Pancreas (tissue), 10 donors: ENCODE results near the gene POLR2F. TPM values are rescaled to one million over a fixed set of nuclear protein-coding genes. Genes with fewer than 3 reads are reported as not detected.
A peak's percentile ranks its signal among the peaks of the same experiment; 100 is the strongest.

Source experiments
- ATAC-seq, 4 donors: fragments of 200-7000 bp; cut with Tn5 transposase; one replicate each; pipeline versions ENCODE4 v1.8.0 to v1.9.1; 2020; ENCODE audit warnings: mild to moderate bottlenecking in 4 of 4, moderate library complexity in 4 of 4
- DNase-seq, 6 donors: peaks; one replicate each; pipeline ENCODE4 v3.0.0-alpha.2; 2020
- FAIRE-seq: peaks from 2 replicates; lab custom pipeline; 2012; peaks lifted over from hg19 to GRCh38; lab: Jason Lieb, UNC
- H3K27ac ChIP-seq, 4 donors: fragments of 200-600 bp; sonication (generic); 1 replicate in 3 of 4; 2 replicates in 1 of 4; pipeline versions ENCODE4 v1.5.0 to v1.8.0; 2020
- H3K27me3 ChIP-seq, 4 donors: fragments of 200-600 bp; one replicate each; pipeline ENCODE4 v1.8.0; 2021
- H3K36me3 ChIP-seq, 3 donors: fragments of 200-600 bp; sonication (generic) in 1 of 3; one replicate each; pipeline versions ENCODE4 v1.5.0 to v1.8.0; 2020 to 2021
- H3K4me1 ChIP-seq, 3 donors: fragments of 200-600 bp; one replicate each; pipeline ENCODE4 v1.8.0; 2021
- H3K4me3 ChIP-seq, 4 donors: fragments of 200-600 bp; sonication (generic) in 2 of 4; one replicate each; pipeline versions ENCODE4 v1.5.0 to v1.8.0; 2020 to 2021
- H3K9me3 ChIP-seq, 4 donors: fragments of 200-600 bp; one replicate each; pipeline ENCODE4 v1.8.0; 2021
- WGBS, 2 donors: extraction: QIAGEN DNeasy Blood & Tissue Kit; methylation state at CpG; one replicate each; pipeline ENCODE4 v1.1.7; 2013; 5-methylcytosine and 5-hydroxymethylcytosine counted together
- intact Hi-C, 3 donors: fragments of 100-400 bp; cut with DNase I; formaldehyde crosslinking; loops; one replicate each; pipeline versions ENCODE4 v1.11.1 to v1.14.2; 2022
- polyA plus RNA-seq, 2 donors: library from polyadenylated mRNA; stranded (reverse); fragments of 200-250 nt; gene quantifications; one replicate each; pipeline ENCODE4 v1.2.3, GENCODE V29; 2013
- total RNA-seq, 6 donors: library from RNA; stranded (reverse); fragmentation: NEBNext Ultra II Directional in 4 of 6; extraction: Animal tissue kit (Norgen Biotek cat#: 25700) in 4 of 6; gene quantifications; one replicate each; pipeline versions ENCODE4 v1.2.1 to v1.2.4, GENCODE V29; 2021 to 2023
- TF ChIP-seq, protein P1 (sequence below), 4 donors: fragments of 200-600 bp; sonication (generic) in 3 of 4; IDR thresholded peaks; one replicate each; pipeline versions ENCODE4 v1.5.0 to v1.8.0; 2021; ENCODE audit warnings: antibody characterized with exemption in 4 of 4
- donor health status: healthy with polysubstance abuse.
- donor health status: DM: no; HTN: no; CAD: no; lungs with moderate emphysema.
- donor health status: DM: no; HTN: no; CAD: no.
- donor health status: control.
- donor health status: control.
- donor health status: Bipolar disorder and iron deficiency.
- donor health status: DM: yes; HTN: yes; CAD: no.
- donor health status: DM: no; HTN: no; CAD: no.
- donor health status: DM: no; HTN: no; CAD: no.
- donor health status: DM: yes; HTN: yes; CAD: no.

POLR2F gene
- total and polyA plus RNA-seq, 8 donors = 21.2 to 74.5 (median 29.3) TPM

DNA sequence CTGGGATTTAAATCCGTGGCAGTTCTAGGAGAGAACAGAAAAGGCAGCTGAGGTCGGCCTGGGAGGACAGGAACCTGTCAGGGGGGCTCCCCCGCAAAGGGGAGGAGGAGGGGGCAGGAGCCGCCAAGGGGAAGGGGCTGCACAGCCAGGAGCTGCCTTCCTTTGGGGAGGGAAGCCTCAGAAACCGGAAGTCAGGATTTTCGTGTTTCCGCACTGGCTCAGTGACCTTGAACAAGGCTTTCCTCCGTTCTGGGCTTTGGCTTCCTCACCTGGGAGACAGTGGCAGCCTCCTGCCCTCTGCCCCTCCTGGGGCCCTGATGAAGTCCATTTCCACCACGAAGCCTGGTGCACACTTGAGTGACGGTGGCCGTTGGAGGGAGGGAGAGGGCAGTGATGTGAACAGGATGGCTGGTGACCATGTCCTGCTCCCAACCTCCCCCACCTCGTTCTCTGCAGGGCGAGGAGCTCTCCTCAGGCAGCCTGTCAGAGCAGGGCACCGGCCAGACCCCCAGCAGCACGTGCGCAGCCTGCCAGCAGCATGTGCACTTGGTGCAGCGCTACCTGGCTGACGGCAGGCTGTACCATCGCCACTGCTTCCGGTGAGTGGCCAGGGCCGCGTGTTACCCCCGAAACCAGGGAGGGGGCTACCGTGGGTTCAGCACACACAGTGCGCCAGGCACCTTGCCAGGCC is 34.8 kb upstream of the POLR2F start:
- WGBS, 2 donors = 71 to 76% methylated on average over 23 to 25 of the region's 25 CpGs
- Histone ChIP-seq H3K27me3 (no peaks in the 10 kb centered on the region), H3K9me3 (no peaks in the 10 kb centered on the region), H3K4me1 (no peaks in the 10 kb centered on the region), H3K27ac (no peak overlapping the region), H3K4me3 (no peak overlapping the region), H3K36me3 (peaks cover 0 to 46% (median 5%) of the 10 kb centered on the region in 3 donors)
- intact Hi-C loops = no loop called here
- ATAC-seq (peak in 2 of 4 donors; percentile 34 to 58), FAIRE-seq (no peak), DNase-seq (no peak)
- TF ChIP-seq, protein P1, sequence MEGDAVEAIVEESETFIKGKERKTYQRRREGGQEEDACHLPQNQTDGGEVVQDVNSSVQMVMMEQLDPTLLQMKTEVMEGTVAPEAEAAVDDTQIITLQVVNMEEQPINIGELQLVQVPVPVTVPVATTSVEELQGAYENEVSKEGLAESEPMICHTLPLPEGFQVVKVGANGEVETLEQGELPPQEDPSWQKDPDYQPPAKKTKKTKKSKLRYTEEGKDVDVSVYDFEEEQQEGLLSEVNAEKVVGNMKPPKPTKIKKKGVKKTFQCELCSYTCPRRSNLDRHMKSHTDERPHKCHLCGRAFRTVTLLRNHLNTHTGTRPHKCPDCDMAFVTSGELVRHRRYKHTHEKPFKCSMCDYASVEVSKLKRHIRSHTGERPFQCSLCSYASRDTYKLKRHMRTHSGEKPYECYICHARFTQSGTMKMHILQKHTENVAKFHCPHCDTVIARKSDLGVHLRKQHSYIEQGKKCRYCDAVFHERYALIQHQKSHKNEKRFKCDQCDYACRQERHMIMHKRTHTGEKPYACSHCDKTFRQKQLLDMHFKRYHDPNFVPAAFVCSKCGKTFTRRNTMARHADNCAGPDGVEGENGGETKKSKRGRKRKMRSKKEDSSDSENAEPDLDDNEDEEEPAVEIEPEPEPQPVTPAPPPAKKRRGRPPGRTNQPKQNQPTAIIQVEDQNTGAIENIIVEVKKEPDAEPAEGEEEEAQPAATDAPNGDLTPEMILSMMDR (IDR thresholded peaks at IDR 0.05) = no peak

DNA sequence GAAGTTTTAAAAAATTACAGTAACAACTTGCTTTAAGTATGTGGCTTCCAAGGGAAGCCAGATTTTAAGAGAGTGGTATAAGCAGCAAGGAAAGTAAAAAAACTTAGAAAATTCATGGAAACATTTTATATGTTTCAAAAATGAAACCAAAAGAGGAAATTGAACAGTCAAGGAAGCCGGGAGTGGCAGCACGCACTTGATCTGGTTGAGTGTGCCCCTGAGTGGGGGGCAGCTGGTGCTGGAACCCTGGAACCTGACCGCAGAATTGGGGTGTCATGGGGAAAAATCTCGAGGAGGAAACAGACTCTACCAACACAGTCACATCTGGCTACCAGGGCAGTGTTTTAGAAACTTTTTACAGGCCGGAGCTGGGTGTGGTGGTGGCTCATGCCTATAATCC is 33.4 kb upstream of the POLR2F start:
- H3K36me3 ChIP-seq = peaks cover 0 to 49% (median 5%) of the 10 kb centered on the region in 3 donors
- TF ChIP-seq, protein P1 (IDR thresholded peaks at IDR 0.05) = no peak
- no peaks in the 10 kb centered on the region for H3K27me3 ChIP-seq
- DNase-seq (no peak), ATAC-seq (no peak), FAIRE-seq (no peak)
- no peak overlapping the region for H3K27ac ChIP-seq
- no peak overlapping the region for H3K4me3 ChIP-seq
- no peaks in the 10 kb centered on the region for H3K9me3 ChIP-seq
- WGBS, 2 donors = 86 to 92% methylated on average over 5 of the region's 5 CpGs
- H3K4me1 ChIP-seq = peaks cover 5 to 7% (median 5%) of the 10 kb centered on the region in 3 donors
- intact Hi-C loops = no loop called here

DNA sequence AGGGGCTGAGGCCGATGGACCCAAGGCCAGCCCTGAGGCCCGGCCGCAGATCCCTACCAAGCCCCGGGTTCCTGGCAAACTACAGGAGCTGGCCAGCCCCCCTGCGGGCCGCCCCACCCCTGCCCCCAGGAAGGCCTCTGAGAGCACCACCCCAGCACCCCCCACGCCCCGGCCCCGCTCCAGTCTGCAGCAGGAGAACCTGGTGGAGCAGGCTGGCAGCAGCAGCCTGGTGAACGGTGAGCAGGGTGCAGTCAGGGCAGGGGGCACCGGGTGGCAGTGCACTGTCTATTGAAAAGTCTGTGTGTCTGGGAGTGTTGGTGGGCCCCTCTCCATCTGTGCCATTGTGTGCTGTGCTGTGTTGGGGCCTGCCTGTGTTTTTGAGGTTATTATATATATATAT is 31.3 kb upstream of the POLR2F start:
- DNase-seq (no peak), ATAC-seq (no peak), FAIRE-seq (no peak)
- TF ChIP-seq, protein P1 (IDR thresholded peaks at IDR 0.05) = no peak
- 90 to 95% methylated on average over 11 of the region's 11 CpGs for WGBS, 2 donors
- Histone ChIP-seq H3K27me3 (no peaks in the 10 kb centered on the region), H3K36me3 (peaks cover 0 to 44% (median 10%) of the 10 kb centered on the region in 3 donors), H3K27ac (no peak overlapping the region), H3K9me3 (no peaks in the 10 kb centered on the region), H3K4me3 (no peak overlapping the region), H3K4me1 (peaks cover 6 to 17% (median 6%) of the 10 kb centered on the region in 3 donors)
- intact Hi-C loops = no loop called here

DNA sequence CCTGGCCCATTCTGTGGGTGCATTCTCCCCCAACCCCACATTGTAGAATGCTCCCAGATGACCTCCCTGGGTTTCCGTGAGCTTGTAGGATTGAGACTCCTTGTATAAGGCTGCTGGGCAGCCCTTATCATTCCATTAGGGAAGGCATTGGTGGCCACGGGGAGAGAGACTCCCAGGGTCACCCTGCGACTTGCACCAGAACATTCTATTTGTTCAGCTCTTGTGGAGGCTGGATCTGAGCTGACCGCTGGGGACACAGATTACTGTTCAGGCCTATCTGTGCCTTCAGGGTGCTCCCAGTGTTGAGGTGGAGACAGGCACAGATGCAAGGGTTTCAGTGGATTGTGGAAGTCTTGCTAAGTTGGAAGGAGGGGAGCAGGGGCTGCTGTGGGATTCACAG is 29.6 kb upstream of the POLR2F start:
- Histone ChIP-seq H3K27me3 (no peaks in the 10 kb centered on the region), H3K27ac (peak overlapping the region in 3 of 4 donors; percentile 18 to 59 (median 19)), H3K9me3 (no peaks in the 10 kb centered on the region), H3K4me1 (peaks cover 7 to 17% (median 8%) of the 10 kb centered on the region in 3 donors), H3K4me3 (no peak overlapping the region), H3K36me3 (peaks cover 0 to 38% (median 13%) of the 10 kb centered on the region in 3 donors)
- ATAC-seq = peak; percentile 35 to 73 (median 51)
- DNase-seq = no peak
- FAIRE-seq = no peak
- 35 to 40% methylated on average over 4 of the region's 4 CpGs for WGBS, 2 donors
- TF ChIP-seq, protein P1 (IDR thresholded peaks at IDR 0.05) = no peak
- intact Hi-C loops = no loop called here
